Fibroblast of lung (primary cell): ENCODE measurements around the gene FRMD4A.

Experiments used
- CTCF ChIP-seq, 2 donors: IDR thresholded peaks in 1 of 2; conservative IDR thresholded peaks in 1 of 2; 1 replicate in 1 of 2; 2 replicates in 1 of 2; pipeline ENCODE4 v1.5.1; 2011 to 2012; ENCODE audit warnings: low read length in 2 of 2, control low read depth in 1 of 2, inconsistent platforms in 1 of 2, low read depth in 1 of 2, mild to moderate bottlenecking in 1 of 2
- EZH2 ChIP-seq: IDR thresholded peaks from 2 replicates; pipeline ENCODE4 v1.5.1; 2012; ENCODE audit warnings: low read length, control low read depth, mild to moderate bottlenecking; ENCODE audit errors: missing control alignments

- TF ChIP-seq CTCF (conservative IDR thresholded peaks at IDR 0.05 in 1 of 2, IDR thresholded peaks at IDR 0.05 in 1 of 2; ENCODE audit: low read depth in 1 of 2, low read length in 2 of 2) (no peak), EZH2 (no peak)
Measured at GRCh38 chr10:13957856-13958255, 372.9 kb downstream of the FRMD4A start.
